Skin of body (tissue), 2 donors: Measurements from ENCODE around the gene U2AF2. TPM values are rescaled to one million over a fixed set of nuclear protein-coding genes. Genes with fewer than 3 reads are reported as not detected.
A peak's percentile ranks its signal among the peaks of the same experiment; 100 is the strongest.

Source experiments
- DNase-seq: peaks from one replicate; lab custom pipeline; 2025; lab: John Stamatoyannopoulos, UW
- total RNA-seq: library from RNA; depleted of rRNA; stranded (reverse); fragments of >200 nt; gene quantifications from one replicate; pipeline ENCODE4 v1.2.3, GENCODE V29; 2014

Gene U2AF2
- total RNA-seq, 1 donor from 2014 or later = 64.1 TPM

DNA sequence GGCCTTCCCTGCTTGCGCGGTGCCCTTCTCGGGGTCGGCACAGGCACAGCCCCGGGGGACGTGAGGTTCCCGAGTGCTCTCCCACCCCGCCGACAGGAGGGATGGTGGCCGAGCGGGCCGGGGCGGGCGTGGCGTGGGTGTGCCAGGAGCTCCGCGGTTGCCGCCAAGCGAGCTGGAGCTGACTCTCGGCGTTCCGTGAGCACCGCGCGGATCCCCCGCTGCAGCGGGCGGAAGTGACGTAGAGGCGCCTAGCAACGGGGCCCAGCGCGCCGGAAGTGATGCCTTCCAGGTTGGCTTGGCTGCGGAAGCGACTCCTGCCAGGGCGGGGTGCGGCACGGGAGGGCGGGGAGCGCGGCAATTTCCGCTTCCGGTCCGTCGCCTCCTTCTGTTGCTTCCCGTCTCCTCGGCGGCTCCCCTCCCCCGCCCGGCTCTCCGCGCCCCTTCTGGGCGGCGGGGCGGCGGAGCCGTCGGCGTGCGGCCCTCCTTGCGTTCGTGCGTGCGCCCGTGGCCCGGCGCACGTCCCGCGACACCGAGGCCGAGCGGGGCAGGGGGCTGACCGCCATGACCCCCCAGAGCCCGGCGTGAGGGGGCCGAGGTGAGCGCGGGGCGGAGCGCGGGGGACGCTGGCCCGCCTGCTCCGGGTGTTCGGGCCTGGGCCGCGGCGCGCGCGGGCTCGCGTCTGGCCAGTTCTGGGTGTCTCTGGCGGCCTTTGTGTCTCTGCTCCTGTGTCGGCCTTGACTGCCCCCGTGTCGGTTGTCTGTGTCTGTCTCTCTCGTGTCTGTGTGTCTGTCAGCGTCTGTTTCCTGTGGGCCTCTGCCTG, 20.2 kb downstream of the U2AF2 start, which contains the start of gene EPN1:
Gene EPN1 (plus strand): TSS at position 386 of the 820 bp plus-strand sequence. CDS start 3,402 bp downstream, outside the sequence.
- peak; percentile 95 for DNase-seq

DNA sequence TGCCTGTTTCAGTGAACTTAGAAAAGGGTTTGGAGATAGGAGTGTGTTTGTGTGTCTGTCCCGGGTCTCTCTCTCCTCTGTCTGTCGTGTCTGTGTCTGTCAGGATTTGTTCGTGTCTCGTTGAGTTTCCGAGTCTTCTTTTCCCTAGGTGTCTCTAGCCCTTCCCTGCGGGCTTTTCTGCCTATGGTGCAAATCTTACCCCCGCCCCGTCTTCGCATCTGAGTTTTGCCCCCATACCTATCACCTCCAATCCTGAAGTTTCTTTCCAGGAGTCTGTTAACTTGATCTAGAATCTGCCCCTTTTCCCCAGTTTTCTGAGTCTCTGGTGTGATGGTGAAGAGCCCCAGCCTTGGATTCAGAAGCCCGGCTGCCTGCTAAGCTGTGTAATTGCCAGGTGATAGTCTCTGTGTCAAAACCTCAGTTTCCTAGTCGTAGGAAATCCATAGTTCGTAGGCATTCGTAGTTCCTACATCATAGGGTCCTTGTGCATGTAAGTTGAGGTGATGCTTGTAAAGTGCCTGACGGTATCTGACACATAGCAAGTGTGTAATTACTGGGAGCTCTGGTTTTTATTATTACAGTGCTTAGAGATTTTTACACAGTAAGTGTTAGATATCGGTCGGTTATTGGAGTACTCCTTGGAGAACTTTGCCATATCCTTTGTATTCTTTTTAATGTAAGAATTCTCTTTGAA, 21.0 kb downstream of the U2AF2 start:
- DNase-seq = no peak

DNA sequence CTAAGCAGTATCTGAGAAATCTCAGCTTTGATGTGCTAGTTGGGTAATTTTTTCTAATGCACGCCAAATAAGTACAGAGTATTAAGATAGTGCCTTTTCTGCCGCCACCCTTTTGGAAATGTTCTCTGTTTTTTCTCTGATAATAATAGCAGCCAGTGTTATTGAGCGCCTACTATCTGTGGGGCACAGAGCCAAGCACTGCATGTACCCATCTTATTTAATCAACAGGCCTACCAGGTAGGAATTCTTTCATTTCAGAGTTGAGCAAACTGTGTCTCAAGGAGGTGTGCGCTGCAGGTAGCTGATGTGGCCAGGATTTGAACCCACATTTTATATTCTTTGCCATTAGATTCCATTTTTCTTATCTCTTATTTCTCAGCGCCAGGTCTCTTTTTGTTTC, 21.5 kb downstream of the U2AF2 start:
- no peak for DNase-seq

DNA sequence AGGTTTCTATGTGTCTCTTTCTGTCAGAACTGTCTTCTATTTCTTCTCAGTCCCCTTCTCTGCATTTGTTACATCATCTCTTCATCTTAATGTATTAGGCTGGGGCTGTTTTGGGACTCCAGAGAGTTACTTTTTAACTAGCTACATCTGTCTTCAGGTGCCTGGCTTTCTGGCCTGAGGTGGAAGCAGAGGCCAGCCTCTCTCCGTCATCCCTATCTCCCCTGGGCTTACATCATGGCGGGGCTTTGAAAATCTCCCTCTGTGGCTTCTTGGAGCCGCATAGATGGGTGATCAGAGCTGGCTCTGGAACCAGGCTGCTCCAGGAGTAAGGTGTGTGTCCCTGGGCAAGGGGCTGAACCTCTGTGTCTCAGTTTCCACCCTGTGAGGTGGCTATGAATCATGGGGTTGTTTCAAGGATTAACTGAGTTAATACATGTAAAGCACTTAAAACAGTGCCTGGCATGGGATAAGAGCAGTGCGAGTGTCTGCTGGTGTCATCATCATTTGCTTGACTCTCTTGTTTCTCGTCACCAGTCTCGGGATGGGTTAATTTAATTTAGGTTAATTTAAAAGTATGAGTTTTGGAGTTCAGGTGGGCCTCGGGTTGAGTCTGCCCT, 22.2 kb downstream of the U2AF2 start:
- DNase-seq = no peak

DNA sequence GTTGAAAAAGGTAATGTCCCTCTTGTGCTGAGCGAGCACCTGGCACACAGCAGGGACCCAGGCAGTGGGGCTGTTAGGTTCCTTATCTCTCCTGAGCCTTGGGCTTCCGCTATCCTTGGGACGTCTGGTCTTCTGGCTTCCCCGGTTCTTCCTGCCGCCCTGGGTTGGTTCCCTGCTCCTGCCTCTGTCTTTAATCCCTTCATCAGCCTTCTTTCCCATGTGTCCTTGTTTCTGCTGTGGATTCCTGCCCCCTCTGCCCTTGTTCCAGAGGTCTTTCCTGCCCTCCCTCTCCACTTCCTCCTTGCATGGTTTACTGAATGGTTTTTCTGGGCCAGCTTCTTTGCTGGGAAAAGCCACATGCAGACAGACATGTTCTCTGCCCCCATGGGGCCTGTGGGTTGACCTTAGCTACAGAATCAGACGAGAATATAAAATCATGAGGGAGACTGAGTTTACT, 22.8 kb downstream of the U2AF2 start:
- no peak for DNase-seq

DNA sequence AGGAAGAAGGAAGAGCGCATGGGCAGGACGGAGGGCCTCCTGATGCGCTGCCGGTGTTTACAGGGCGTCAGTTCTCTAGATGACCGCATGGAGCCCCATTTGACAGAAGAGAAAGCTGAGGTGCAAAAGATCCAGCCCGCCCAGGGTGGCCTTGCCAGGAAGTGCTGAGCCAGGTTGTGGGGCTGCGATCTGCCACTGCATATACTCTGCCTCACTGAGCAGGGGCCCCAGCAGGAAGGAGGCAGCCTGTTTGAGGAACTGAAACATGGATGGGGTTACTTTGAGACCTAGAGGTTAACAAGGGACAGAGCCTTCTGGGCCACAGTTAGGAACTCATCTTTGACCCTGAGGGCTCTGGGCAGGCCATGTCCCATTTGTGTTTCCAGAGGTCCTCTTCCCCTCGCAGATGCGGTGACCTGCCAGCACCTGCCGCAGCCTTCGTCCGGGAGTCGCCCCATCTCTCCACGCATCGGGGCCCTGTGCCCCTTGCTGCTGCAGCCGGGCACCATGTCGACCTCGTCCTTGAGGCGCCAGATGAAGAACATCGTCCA, 23.4 kb downstream of the U2AF2 start:
- DNase-seq = peak; percentile 16

DNA sequence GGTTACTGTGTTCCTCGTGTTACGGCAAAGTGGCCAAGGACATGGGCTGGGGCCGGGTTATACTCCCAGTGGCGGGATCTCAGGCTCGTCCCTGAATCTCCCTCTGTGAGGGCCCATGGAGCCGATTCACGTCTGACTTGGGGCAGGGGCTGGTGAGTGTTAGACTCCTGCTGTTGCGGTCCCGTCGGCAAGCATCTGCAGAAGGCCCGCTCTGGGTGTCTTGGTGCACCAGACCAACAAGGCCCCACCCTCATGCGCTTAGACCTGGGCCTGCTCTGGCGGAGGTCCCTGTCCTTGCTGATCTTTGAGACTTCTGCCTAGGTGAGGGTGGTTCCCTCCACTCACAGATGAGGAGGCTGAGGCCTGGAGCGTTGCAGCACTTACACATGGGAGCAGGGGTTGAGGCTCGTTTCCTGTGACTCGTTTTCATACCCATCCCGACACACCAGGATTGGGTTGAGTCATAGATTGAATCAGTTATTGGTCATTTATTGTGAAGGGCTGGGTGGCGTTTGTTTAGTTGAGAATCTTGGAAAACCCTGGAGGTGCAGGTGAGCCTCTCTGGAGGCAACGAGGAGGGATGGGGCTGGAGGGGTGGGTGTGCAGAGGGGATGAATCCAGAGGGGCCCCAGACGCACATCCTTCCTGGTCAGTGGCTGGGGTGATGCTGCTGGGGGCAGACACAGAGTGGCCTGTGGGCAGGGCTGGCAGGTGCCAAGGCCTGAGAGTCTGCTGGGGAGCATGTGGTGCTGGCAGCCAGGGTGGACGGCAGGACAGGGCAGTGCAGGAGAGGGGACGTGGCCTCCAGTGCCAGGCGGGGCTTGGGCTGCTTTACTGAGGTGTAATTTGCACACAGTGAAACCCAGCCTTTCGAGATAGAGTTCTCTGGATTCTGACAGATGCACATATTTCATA, 24.8 kb downstream of the U2AF2 start:
- no peak for DNase-seq

DNA sequence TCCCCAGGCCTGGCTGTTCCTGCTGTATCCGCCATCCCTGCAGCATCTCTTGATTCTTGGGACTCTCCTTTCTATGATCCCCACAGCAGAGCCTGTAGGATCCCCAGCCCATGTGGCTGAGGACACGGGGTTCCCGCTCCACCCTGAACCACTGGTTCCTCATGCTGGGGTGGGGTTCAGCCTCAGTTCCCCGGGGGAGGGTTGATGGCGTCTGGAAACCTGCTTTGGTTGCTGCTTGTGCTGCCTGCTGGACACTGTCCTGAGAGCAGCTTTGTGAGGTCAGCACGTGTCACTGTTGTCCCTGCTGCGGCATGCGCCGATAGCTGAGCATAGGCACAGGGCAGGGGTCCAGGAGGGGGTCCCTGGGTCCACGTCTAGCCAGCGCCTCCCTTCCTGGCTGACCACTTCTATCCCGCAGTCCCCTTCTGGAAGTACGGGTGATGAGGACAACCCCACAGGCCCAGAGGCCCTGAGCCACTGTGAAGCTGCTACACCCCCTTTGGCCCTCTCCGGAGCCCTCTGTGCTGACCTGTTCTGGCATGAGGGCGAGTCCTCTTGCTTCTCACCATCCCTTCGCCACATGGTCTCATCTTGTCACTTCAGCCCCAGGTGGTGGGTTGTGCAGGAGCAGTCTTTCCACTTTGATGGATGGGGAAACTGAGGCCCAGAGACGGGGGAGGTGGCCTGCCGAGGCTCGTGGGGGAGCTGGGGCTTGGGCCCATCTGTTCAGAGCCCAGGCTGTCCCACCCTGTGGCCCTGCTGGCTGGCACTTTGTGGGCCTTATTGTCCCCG, 25.7 kb downstream of the U2AF2 start:
- no peak for DNase-seq

DNA sequence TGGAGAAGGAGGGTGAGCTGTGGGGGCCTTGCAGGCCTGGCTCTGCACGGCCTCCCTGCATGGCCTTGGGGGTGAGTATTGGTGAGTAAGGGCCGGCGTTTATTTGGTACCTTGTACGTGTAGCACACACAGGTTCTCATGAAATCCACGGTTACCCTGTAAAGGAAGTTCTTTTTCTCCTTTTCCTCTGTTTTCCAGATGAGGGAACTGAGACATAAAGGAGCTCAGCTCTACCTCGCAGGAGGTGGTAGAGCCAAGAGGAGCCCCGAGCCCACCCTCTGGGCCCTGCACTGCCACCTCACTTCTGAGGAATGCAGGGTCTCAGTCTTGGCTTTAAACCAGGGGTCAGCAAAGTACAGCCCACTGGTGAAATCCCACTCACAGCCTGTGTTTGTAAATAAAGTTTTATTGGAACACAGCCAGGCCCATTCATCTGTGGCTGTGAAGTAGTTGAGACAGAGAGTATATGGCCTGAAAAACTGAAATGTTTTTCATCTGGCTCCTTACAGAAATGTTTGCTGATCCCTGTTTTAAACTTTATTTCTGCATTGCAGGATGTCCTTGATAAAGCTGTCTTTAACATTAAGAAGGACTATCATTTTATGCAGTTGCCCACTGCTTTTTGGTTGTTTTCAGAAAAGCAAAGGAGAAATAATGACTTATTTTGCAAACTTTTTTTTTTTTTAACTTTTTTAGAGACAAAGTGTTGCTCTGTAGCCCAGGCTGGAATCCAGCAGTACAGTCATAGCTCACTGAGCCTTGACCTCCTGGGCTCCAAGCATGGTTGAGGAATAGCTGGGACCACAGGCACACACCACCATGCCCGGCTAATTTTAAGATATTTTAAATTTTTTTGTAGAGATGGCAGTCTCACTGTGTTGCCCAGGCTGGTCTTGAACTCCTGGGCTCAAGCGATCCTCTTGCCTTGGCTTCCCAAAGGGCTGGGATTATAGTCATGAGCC, 26.6 kb downstream of the U2AF2 start:
- DNase-seq = no peak

DNA sequence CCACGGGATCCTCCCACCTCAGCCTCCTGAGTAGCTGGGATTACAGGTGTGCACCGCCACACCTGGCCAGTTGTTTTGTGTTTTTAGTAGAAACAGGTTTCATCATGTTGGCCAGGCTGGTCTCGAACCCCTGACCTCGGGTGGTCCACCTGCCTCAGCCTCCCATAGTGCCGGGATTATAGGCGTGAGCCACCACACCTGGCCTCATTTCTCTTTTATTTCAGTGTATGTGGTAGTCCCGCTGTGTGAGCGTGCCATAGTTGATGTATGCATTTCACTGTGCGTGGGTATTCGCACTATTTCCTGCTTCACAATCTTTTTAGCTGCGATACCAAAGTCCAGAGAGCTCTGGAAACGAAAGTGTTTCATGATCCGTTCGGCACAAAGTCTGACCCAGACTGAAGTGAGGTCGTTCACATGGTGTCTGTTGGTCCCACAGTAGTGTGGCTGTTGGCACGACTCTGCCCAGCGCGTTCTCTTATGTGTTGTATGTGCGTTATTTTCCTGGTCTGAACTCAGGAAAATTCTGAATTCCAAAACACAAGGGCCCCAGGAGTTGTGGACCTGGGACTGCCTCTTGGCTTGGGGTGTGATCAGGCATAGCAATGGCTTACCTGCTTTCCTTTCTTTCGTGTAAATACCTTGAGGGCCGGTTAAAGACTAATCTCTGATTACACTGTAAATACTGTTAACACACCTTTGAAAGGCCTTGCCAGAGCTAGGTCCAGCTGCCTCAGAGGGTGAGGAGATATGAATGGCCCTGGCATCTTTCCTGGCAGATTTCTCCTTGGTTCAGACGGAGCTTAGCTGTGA, 28.8 kb downstream of the U2AF2 start:
- DNase-seq = no peak

DNA sequence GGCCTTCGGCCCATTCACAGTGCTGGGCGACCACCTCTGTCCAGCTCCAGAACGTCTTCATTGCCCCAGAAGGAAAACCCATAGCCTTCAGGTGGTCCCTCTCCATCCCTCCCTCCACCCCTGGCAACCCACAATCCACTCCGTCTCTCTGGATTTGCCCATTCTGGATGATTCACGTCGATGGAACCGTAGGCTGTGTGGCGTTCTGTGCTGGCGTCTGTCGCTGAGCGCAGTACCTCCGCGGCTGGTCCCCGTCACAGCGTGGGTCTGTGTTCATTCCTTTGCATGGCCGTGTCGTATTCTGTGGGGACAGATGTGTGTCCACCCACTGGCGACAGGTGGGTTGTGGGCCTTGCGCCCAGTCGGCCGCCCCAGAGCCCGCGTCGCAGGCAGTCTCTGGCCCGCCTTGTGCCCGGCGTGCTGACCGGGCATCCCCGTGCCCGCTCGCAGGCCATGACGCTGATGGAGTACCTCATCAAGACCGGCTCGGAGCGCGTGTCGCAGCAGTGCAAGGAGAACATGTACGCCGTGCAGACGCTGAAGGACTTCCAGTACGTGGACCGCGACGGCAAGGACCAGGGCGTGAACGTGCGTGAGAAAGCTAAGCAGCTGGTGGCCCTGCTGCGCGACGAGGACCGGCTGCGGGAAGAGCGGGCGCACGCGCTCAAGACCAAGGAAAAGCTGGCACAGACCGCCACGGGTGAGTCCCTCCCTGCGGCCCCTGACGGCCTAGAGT, 30.3 kb downstream of the U2AF2 start:
- DNase-seq = no peak

DNA sequence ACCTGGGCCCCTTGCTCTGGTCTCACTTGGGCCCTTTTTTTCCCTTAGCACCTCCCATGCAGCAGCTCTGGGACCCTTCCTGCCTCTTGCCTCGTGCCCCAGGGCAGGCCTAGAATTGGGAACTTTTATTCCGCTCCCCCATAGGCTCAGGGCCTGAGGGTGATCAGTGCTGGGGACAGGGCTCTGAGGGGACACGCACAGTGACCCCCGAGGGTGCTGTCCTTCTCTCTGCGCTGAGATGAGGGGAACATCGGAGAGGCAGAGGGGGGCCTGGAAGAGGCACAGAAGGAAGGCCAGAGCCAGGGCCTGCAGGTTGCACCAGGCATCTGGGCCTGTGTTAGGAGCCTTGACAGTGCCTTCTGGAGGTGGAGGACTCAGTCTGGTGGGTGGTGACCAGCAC, 30.9 kb downstream of the U2AF2 start:
- no peak for DNase-seq

DNA sequence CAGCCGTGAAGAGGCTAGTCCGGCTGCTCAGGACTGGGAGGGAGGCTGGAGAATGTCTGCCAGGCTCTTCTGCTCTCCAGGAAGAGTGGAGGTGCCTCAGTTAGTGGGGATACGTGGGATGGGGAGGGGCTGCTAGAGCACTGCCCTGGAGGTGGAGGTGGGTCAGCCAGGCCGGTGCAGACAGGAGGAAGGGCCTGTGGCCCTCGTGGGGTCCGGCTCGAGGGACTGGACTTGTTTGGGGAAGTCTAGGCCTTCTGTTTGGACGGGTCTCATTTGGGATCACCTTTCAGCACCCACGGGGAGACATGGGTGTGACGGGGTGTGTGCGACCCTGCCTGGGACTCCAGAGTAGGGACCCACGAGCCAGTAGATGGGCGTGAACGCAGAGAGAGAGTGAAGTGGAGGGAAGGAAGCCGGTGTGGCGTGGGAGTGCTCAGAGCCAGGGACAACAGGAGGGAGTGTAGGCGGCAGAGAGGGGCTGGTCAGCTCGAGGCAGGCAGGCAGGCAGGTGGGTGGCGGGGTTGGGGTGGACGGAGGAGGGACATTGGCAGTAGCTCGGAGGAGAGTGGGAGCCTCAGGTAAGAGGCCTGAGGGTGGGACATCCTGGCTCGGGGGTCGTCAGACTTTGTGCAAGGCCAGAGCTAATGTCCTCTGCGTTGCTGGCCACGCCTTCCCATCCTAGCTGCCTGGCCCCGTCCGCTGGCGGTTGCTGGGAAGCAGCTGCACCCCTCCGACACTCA, 31.6 kb downstream of the U2AF2 start:
- DNase-seq = no peak

DNA sequence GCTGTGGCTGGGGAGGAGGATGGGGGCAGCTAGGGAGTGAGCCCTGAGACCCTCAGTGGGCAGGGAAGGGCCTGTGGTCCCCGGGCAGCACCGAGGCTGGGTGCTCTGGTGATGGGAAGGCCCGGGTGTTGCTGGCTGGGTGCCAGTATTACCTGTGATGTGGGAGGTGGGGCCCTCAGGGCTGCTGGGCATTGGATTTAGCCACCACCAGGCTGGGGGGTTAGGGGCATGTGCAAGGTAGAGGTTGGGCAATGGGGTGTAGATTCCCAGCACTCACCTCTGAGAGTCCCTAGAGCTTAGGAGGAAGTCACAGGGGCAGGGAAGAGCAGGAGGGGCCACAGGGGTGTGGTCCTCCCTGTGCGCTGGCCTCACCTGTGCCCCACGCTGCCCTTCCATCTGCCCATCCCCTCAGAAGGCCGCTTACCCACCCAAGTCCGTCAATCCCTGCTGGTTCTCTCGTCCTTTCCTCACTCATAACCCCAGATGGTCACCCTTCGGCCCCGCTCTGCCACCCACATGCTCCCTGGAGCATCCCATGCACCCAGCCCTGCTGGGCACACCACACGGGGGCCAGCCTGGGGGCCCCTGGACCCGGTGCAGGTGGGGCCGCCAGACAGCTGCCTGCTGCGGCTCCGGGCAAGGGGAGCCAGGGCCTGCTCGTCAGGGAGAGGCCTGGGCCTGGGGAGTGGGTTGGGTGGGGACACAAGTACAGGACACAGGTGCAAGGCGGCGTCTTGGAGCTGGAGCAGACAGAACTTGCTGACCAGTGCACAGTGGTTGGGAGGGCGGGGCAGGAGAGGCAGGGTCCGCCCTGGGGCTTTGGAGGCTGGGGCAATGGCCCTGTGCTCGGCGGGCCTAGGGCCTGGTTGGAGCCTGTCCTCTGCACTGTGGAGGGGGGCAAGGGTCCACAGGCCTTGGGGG, 32.7 kb downstream of the U2AF2 start:
- DNase-seq = no peak

DNA sequence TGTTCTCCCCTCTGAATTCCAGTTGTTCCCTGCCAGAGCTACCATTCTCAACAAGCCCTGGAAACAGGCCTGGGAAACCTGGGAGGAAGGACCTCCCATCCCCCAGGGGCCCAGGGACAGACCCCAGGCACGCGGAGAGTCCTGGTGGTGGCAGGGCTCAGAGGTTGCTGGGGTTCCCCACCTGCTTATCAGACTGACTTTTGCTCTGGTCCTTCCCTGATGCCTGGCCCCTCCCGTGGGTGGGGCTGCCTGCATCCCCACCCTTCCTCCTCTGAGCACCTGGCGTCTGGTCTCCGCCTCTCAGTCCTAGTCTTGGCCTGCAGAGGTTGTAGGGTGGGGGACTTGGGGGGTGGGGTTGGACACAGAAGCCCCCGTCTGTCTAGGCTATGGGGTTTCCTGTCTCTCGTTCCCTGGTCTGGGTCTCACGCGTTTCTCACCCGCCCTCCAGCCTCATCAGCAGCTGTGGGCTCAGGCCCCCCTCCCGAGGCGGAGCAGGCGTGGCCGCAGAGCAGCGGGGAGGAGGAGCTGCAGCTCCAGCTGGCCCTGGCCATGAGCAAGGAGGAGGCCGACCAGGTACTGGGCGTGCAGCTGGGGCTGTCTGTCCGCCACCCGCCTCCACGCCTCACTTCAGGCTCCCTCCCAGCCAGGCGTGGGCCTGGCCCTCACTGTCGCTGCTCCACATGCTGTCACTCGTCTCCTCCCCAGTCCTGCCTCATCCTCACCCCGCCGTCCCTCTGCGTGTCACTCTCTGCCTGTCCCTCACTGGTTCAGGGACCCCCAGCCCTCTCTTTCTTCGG, 33.8 kb downstream of the U2AF2 start:
- no peak for DNase-seq
